WTC11 (cell line): ENCODE results near the gene GGT6. TPM values are rescaled to one million over a fixed set of nuclear protein-coding genes. Genes with fewer than 3 reads are reported as not detected.
A peak's percentile ranks its signal among the peaks of the same experiment; 100 is the strongest.

Experiments used
- ATAC-seq: fragments of 200-7000 bp; cut with Tn5 transposase; 2 replicates; pipeline ENCODE4 v1.10.0; 2021; ENCODE audit warnings: mild to moderate bottlenecking, moderate library complexity
- CTCF ChIA-PET: fragments of 300-600 bp; sonication (Branson Sonifier 250); formaldehyde crosslinking; loops from one replicate; lab custom pipeline; 2021; ENCODE audit warnings: antibody characterized with exemption; lab: Charles Lee
- POLR2A ChIA-PET: fragments of 350-600 bp; sonication (Branson Sonifier 250); formaldehyde crosslinking; loops from one replicate; lab custom pipeline; 2021; ENCODE audit warnings: antibody characterized with exemption; lab: Charles Lee
- DNase-seq: peaks from one replicate; pipeline ENCODE4 v3.0.0; 2021; ENCODE audit warnings: low spot score
- H3K27ac Mint-ChIP-seq: 2 replicates; pipeline ENCODE4 v1.8.0; 2021; ENCODE audit warnings: mixed read lengths
- H3K27me3 Mint-ChIP-seq: 2 replicates; pipeline ENCODE4 v1.8.0; 2021; ENCODE audit warnings: low read depth, mild to moderate bottlenecking, moderate library complexity, mixed read lengths
- H3K36me3 Mint-ChIP-seq: 2 replicates; pipeline ENCODE4 v1.8.0; 2021; ENCODE audit warnings: mixed read lengths
- H3K4me1 Mint-ChIP-seq: 2 replicates; pipeline ENCODE4 v1.8.0; 2022; ENCODE audit warnings: mixed read lengths
- H3K4me3 Mint-ChIP-seq: 2 replicates; pipeline ENCODE4 v1.8.0; 2021; ENCODE audit warnings: mild to moderate bottlenecking, moderate library complexity, mixed read lengths
- H3K9me3 Mint-ChIP-seq: 2 replicates; pipeline ENCODE4 v1.8.0; 2021; ENCODE audit warnings: mixed read lengths
- CREM ChIP-seq: sonication (generic); formaldehyde crosslinking; IDR thresholded peaks from 2 replicates; pipeline ENCODE4 v1.8.1; 2022; ENCODE audit warnings: mild to moderate bottlenecking, missing genetic modification reagents, moderate library complexity
- ELF4 ChIP-seq: sonication (generic); formaldehyde crosslinking; IDR thresholded peaks from 2 replicates; pipeline ENCODE4 v1.8.1; 2022; ENCODE audit warnings: low read depth, mild to moderate bottlenecking, moderate library complexity, missing genetic modification reagents
- GABPB1 ChIP-seq: sonication (generic); formaldehyde crosslinking; IDR thresholded peaks from 2 replicates; pipeline ENCODE4 v1.8.1; 2023; ENCODE audit warnings: mild to moderate bottlenecking, missing genetic modification reagents
- NFYB ChIP-seq: sonication (generic); formaldehyde crosslinking; conservative IDR thresholded peaks from 2 replicates; pipeline ENCODE4 v1.8.0; 2022; ENCODE audit warnings: low read depth, missing genetic modification reagents
- NR3C1 ChIP-seq: sonication (generic); formaldehyde crosslinking; conservative IDR thresholded peaks from 2 replicates; pipeline ENCODE4 v1.8.1; 2023; ENCODE audit warnings: low read depth, mild to moderate bottlenecking, missing genetic modification reagents
- PRRX2 ChIP-seq: fragments of 250-450 bp; sonication (Bioruptor Pico); IDR thresholded peaks from 2 replicates; pipeline ENCODE4 v1.8.0; 2021; ENCODE audit warnings: mild to moderate bottlenecking
- SMAD3 ChIP-seq: sonication (generic); formaldehyde crosslinking; IDR thresholded peaks from 2 replicates; pipeline ENCODE4 v1.8.0; 2022; ENCODE audit warnings: missing genetic modification reagents, mild to moderate bottlenecking, borderline replicate concordance
- TEAD1 ChIP-seq: sonication (generic); formaldehyde crosslinking; IDR thresholded peaks from 2 replicates; pipeline ENCODE4 v1.8.0; 2022; ENCODE audit warnings: mild to moderate bottlenecking, missing genetic modification reagents
- ZBTB21 ChIP-seq: sonication (generic); formaldehyde crosslinking; IDR thresholded peaks from 2 replicates; pipeline ENCODE4 v1.8.1; 2023; ENCODE audit warnings: mild to moderate bottlenecking, missing genetic modification reagents, borderline replicate concordance
- ZNF232 ChIP-seq: sonication (generic); formaldehyde crosslinking; IDR thresholded peaks from 2 replicates; pipeline ENCODE4 v1.8.0; 2022; ENCODE audit warnings: mild to moderate bottlenecking, missing genetic modification reagents
- ZNF317 ChIP-seq: sonication (generic); formaldehyde crosslinking; IDR thresholded peaks from 2 replicates; pipeline ENCODE4 v1.8.1; 2023; ENCODE audit warnings: low read depth, mild to moderate bottlenecking, moderate library complexity, missing genetic modification reagents, borderline replicate concordance
- ZNF396 ChIP-seq: fragments of 250-450 bp; sonication (Bioruptor Pico); IDR thresholded peaks from 2 replicates; pipeline ENCODE4 v1.8.0; 2021; ENCODE audit warnings: mild to moderate bottlenecking, moderate library complexity, borderline replicate concordance
- ZNF416 ChIP-seq: fragments of 250-450 bp; sonication (Bioruptor Pico); IDR thresholded peaks from 2 replicates; pipeline ENCODE4 v1.9.0; 2021; ENCODE audit warnings: mild to moderate bottlenecking, inconsistent platforms
- total RNA-seq: library from RNA; stranded (reverse); gene quantifications from 3 replicates; pipeline ENCODE4 v1.2.3, GENCODE V29; 2021
- TF ChIP-seq, protein P1 (sequence below): sonication (generic); formaldehyde crosslinking; IDR thresholded peaks from 2 replicates; pipeline ENCODE4 v1.8.1; 2023; ENCODE audit warnings: mild to moderate bottlenecking, missing genetic modification reagents
- TF ChIP-seq, protein P2 (sequence below): sonication (generic); formaldehyde crosslinking; IDR thresholded peaks from 2 replicates; pipeline ENCODE4 v1.8.0; 2022; ENCODE audit warnings: mild to moderate bottlenecking, missing genetic modification reagents
- TF ChIP-seq, protein P3 (sequence below): sonication (generic); formaldehyde crosslinking; IDR thresholded peaks from 2 replicates; pipeline ENCODE4 v1.8.0; 2023; ENCODE audit warnings: missing genetic modification reagents
- TF ChIP-seq, protein P4 (sequence below): sonication (generic); formaldehyde crosslinking; conservative IDR thresholded peaks from 2 replicates; pipeline ENCODE4 v1.8.1; 2022; ENCODE audit warnings: mild to moderate bottlenecking, missing genetic modification reagents
- TF ChIP-seq, protein P5 (sequence below): sonication (generic); formaldehyde crosslinking; IDR thresholded peaks from 2 replicates; pipeline ENCODE4 v1.8.0; 2022; ENCODE audit warnings: mild to moderate bottlenecking, missing genetic modification reagents
- TF ChIP-seq, protein P6 (sequence below): sonication (generic); formaldehyde crosslinking; IDR thresholded peaks from 2 replicates; pipeline ENCODE4 v1.8.1; 2023; ENCODE audit warnings: mild to moderate bottlenecking, missing genetic modification reagents, moderate library complexity
- TF ChIP-seq, protein P7 (sequence below): fragments of 250-450 bp; sonication (Bioruptor Pico); IDR thresholded peaks from 2 replicates; pipeline ENCODE4 v1.9.0; 2021; ENCODE audit warnings: mild to moderate bottlenecking, borderline replicate concordance

GGT6 gene
- total RNA-seq, 1 experiment from 2014 or later = 0.07 TPM

DNA sequence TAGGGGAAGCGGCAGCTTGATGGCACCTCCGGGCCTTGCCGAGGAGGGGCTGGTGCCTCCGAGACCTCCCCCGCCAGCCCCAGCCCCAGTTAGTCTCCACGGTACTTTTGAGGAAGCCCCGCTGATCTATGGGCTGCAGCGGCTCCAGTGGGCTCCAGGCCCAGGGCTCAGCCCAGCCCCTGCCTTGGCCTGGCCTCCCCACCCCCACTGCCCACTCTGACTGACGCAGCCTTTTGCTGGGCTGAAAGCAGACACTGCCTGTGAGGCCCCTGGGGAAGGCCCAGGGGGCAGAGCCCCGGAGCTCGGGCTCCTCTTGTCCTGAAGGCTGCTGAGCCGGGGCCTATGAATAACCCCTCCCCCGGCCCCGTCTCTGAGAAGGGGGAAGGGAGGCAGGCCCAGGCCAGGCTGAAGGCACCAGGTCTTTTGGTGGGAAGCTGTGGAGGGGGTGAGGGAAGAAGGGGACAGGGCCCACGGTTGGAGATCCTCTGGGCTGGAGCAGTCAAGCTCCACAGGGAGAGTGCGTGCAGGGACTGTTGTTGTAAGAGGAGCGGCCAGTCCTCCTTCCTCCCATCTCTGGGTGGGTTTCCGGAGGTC lies 16.4 kb upstream of the GGT6 start (continued):
- TF ChIP-seq, protein P1, sequence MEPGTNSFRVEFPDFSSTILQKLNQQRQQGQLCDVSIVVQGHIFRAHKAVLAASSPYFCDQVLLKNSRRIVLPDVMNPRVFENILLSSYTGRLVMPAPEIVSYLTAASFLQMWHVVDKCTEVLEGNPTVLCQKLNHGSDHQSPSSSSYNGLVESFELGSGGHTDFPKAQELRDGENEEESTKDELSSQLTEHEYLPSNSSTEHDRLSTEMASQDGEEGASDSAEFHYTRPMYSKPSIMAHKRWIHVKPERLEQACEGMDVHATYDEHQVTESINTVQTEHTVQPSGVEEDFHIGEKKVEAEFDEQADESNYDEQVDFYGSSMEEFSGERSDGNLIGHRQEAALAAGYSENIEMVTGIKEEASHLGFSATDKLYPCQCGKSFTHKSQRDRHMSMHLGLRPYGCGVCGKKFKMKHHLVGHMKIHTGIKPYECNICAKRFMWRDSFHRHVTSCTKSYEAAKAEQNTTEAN = no peak

DNA sequence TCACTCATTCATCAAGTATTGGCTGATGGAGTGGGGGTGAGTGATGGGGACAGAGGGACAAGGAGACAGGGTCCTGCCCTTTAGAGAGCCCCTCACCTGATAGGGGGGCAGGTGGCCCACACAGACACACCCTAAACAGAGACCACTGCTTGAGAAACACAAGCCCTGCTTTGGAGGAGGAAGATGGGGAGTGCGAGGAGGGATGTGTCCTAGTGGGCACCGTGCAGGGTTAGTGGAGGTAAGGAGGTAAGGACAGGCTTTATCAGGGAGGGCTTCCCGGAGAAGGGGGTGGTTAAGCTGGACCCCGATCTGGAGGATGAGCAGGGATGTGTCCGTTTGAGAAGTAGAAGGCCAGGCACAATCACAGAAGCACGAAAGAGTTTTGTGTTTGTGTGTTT lies 15.8 kb upstream of the GGT6 start:
- TF ChIP-seq ZNF317 = no peak
- ATAC-seq = no peak

DNA sequence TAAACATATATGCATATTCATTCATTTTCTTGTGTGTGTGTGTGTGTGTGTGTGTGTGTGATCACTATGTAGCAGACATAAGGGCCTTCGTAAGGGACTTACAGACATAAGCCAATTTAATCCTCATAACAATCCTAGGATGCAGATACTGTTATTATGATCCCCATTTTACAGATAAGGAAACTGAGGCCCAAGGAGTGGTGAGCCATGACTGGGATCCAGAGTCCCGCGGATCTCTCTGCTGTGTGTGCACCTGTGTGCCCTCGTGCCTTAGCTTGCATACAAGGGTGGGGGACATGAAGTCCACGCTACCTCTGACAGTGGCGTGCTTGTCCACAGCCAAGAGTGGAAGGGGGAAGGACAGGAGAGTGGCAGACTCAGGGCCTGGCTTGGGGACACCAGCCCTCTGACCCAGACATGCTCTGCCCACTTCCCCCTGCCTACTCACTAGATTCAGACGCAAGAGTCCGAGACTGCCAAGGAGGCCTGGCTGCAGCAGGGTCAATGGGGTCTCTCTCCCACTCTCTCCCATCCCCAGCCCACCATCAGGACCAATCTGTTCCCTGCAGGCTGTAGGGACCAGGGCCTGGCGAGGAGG lies 14.2 kb upstream of the GGT6 start:
- CTCF ChIA-PET = interaction anchor here (0.9 to 3.5 kb wide), 4 partner anchors 8 to 51 kb away, joined by 3 to 38 read pairs (median 7); partner anchors contain the start of gene SMTNL2
- no peaks in the 10 kb centered on the region for H3K9me3 Mint-ChIP-seq
- POLR2A ChIA-PET = no interaction called here
- peaks cover 27% of the 10 kb centered on the region for H3K4me1 Mint-ChIP-seq
- DNase-seq (no peak), ATAC-seq (no peak)
- no peak overlapping the region for H3K27ac Mint-ChIP-seq
- H3K4me3 Mint-ChIP-seq = no peak overlapping the region
- no peaks in the 10 kb centered on the region for H3K27me3 Mint-ChIP-seq
- no peaks in the 10 kb centered on the region for H3K36me3 Mint-ChIP-seq
- TF ChIP-seq GABPB1 (CRISPR knock-in tag) (no peak), NR3C1 (CRISPR knock-in tag) (no peak), ZBTB21 (CRISPR knock-in tag) (no peak), PRRX2 (no peak), NFYB (CRISPR knock-in tag) (no peak), CREM (CRISPR knock-in tag) (no peak), ZNF396 (no peak), TEAD1 (CRISPR knock-in tag) (no peak), SMAD3 (CRISPR knock-in tag) (no peak), ZNF416 (CRISPR knock-in tag) (no peak), ZNF317 (no peak), ZNF232 (no peak), ELF4 (CRISPR knock-in tag) (no peak)
- TF ChIP-seq, protein P2, sequence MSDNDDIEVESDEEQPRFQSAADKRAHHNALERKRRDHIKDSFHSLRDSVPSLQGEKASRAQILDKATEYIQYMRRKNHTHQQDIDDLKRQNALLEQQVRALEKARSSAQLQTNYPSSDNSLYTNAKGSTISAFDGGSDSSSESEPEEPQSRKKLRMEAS (CRISPR knock-in tag) = no peak
- TF ChIP-seq, protein P3, sequence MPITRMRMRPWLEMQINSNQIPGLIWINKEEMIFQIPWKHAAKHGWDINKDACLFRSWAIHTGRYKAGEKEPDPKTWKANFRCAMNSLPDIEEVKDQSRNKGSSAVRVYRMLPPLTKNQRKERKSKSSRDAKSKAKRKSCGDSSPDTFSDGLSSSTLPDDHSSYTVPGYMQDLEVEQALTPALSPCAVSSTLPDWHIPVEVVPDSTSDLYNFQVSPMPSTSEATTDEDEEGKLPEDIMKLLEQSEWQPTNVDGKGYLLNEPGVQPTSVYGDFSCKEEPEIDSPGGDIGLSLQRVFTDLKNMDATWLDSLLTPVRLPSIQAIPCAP (CRISPR knock-in tag) = no peak
- TF ChIP-seq, protein P4, sequence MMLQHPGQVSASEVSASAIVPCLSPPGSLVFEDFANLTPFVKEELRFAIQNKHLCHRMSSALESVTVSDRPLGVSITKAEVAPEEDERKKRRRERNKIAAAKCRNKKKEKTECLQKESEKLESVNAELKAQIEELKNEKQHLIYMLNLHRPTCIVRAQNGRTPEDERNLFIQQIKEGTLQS = no peak
- TF ChIP-seq, protein P5, sequence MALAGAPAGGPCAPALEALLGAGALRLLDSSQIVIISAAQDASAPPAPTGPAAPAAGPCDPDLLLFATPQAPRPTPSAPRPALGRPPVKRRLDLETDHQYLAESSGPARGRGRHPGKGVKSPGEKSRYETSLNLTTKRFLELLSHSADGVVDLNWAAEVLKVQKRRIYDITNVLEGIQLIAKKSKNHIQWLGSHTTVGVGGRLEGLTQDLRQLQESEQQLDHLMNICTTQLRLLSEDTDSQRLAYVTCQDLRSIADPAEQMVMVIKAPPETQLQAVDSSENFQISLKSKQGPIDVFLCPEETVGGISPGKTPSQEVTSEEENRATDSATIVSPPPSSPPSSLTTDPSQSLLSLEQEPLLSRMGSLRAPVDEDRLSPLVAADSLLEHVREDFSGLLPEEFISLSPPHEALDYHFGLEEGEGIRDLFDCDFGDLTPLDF (CRISPR knock-in tag) = no peak
- TF ChIP-seq, protein P6, sequence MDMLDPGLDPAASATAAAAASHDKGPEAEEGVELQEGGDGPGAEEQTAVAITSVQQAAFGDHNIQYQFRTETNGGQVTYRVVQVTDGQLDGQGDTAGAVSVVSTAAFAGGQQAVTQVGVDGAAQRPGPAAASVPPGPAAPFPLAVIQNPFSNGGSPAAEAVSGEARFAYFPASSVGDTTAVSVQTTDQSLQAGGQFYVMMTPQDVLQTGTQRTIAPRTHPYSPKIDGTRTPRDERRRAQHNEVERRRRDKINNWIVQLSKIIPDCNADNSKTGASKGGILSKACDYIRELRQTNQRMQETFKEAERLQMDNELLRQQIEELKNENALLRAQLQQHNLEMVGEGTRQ = no peak
- TF ChIP-seq, protein P7, sequence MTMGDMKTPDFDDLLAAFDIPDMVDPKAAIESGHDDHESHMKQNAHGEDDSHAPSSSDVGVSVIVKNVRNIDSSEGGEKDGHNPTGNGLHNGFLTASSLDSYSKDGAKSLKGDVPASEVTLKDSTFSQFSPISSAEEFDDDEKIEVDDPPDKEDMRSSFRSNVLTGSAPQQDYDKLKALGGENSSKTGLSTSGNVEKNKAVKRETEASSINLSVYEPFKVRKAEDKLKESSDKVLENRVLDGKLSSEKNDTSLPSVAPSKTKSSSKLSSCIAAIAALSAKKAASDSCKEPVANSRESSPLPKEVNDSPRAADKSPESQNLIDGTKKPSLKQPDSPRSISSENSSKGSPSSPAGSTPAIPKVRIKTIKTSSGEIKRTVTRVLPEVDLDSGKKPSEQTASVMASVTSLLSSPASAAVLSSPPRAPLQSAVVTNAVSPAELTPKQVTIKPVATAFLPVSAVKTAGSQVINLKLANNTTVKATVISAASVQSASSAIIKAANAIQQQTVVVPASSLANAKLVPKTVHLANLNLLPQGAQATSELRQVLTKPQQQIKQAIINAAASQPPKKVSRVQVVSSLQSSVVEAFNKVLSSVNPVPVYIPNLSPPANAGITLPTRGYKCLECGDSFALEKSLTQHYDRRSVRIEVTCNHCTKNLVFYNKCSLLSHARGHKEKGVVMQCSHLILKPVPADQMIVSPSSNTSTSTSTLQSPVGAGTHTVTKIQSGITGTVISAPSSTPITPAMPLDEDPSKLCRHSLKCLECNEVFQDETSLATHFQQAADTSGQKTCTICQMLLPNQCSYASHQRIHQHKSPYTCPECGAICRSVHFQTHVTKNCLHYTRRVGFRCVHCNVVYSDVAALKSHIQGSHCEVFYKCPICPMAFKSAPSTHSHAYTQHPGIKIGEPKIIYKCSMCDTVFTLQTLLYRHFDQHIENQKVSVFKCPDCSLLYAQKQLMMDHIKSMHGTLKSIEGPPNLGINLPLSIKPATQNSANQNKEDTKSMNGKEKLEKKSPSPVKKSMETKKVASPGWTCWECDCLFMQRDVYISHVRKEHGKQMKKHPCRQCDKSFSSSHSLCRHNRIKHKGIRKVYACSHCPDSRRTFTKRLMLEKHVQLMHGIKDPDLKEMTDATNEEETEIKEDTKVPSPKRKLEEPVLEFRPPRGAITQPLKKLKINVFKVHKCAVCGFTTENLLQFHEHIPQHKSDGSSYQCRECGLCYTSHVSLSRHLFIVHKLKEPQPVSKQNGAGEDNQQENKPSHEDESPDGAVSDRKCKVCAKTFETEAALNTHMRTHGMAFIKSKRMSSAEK (CRISPR knock-in tag) = no peak

More for the DNA sequence above, 15.8 kb upstream of the GGT6 start:
- ChIA-PET CTCF (interaction anchor here (2.0 to 3.5 kb wide), 4 partner anchors 9 to 50 kb away, joined by 5 to 38 read pairs (median 8); no protein-coding TSS in a partner anchor), POLR2A (interaction anchor here (1.4 kb wide), 1 partner anchor 35 kb away, joined by 4 read pairs; no protein-coding TSS in a partner anchor)
- H3K36me3 Mint-ChIP-seq = no peaks in the 10 kb centered on the region
- no peaks in the 10 kb centered on the region for H3K27me3 Mint-ChIP-seq
- no peak overlapping the region; the same call in 1 of the 2 replicates for H3K4me3 Mint-ChIP-seq
- DNase-seq = no peak
- peak overlapping the region; percentile 19; the same call in 1 of the 2 replicates for H3K27ac Mint-ChIP-seq
- peaks cover 20% of the 10 kb centered on the region for H3K4me1 Mint-ChIP-seq
- no peaks in the 10 kb centered on the region for H3K9me3 Mint-ChIP-seq
